ENCODE data around the gene TTC7B. TPM values are rescaled to one million over a fixed set of nuclear protein-coding genes. Genes with fewer than 3 reads are reported as not detected.

The TTC7B gene
- total and polyA plus RNA-seq, 9 donors, result 17.6 to 44.7 (median 38.0) TPM

- Histone ChIP-seq H3K4me3 (ENCODE audit: low read length) (no peak overlapping the region), H3K4me1 (ENCODE audit: control insufficient read depth, insufficient read depth, low read length) (peaks cover 16% of the 10 kb centered on the region), H3K9me3 (replicated peaks; ENCODE audit: control insufficient read depth, low read depth, low read length) (no peaks in the 10 kb centered on the region), H3K36me3 (ENCODE audit: control insufficient read depth, insufficient read depth, low read length) (peaks cover 10% of the 10 kb centered on the region), H3K27ac (ENCODE audit: low read length) (no peak overlapping the region), H3K27me3 (ENCODE audit: control insufficient read depth, insufficient read depth, low read length) (no peaks in the 10 kb centered on the region)
- 72% methylated on average over 5 of the region's 6 CpGs for WGBS (ENCODE audit: insufficient coverage)
- no peak for DNase-seq
Measured at GRCh38 chr14:90562652-90563051, 253.6 kb downstream of the TTC7B start.

DNA sequence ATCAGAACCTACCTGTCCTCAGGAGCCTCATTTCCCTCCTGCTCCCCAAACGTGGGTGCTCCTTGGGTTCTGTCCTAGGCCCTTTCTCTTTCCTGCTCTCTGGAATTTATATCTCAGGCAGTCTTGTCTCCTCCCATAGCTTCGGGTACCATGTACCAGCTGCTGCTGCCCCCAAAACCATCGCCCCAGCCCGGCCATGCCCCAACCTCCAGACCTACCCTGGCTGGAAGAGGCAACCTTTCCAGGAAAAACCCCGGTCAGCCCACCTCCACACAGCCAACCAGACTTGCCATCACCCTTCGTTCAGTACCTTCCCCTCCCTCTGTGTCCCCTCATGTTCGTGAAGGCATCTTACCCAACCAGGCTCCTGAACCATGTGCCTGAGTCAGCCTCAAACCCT is 254.3 kb downstream of the TTC7B start:
- Histone ChIP-seq H3K9me3 (replicated peaks; ENCODE audit: control insufficient read depth, low read depth, low read length) (no peaks in the 10 kb centered on the region), H3K36me3 (ENCODE audit: control insufficient read depth, insufficient read depth, low read length) (peaks cover 13% of the 10 kb centered on the region), H3K27ac (ENCODE audit: low read length) (no peak overlapping the region), H3K4me3 (ENCODE audit: low read length) (no peak overlapping the region), H3K27me3 (ENCODE audit: control insufficient read depth, insufficient read depth, low read length) (no peaks in the 10 kb centered on the region), H3K4me1 (ENCODE audit: control insufficient read depth, insufficient read depth, low read length) (peaks cover 15% of the 10 kb centered on the region)
- DNase-seq, result no peak
- WGBS (ENCODE audit: insufficient coverage), result 84% methylated on average over 7 of the region's 7 CpGs

- no peaks in the 10 kb centered on the region for H3K9me3 ChIP-seq (replicated peaks; ENCODE audit: control insufficient read depth, low read depth, low read length)
- H3K4me1 ChIP-seq (ENCODE audit: control insufficient read depth, insufficient read depth, low read length), result peaks cover 23% of the 10 kb centered on the region
- H3K36me3 ChIP-seq (ENCODE audit: control insufficient read depth, insufficient read depth, low read length), result peaks cover 13% of the 10 kb centered on the region
- H3K4me3 ChIP-seq (ENCODE audit: low read length), result no peak overlapping the region
- DNase-seq, result no peak
- no peak overlapping the region for H3K27ac ChIP-seq (ENCODE audit: low read length)
- WGBS (ENCODE audit: insufficient coverage), result 74% methylated on average over 10 of the region's 10 CpGs
- H3K27me3 ChIP-seq (ENCODE audit: control insufficient read depth, insufficient read depth, low read length), result no peaks in the 10 kb centered on the region
Measured at GRCh38 chr14:90560991-90561390, 255.2 kb downstream of the TTC7B start.

DNA sequence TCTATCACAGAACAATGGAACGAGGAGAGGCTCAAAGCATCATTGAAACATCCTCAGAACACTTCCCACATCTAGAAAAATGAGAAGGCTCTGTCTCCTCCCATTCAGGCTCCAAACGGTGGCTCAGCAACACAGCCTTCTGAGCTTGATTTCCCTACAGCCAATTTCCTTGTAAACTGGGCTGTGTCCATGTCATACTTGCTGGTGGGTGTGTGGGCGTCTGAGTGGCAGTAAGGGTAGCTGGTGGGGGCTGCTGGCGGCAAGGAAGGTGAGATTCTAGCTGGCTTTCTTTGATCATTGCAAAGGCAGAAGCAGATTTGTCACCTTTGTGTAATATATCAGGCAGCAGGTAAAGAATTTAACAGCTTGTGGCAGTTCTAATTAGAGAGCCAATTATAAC is 255.7 kb downstream of the TTC7B start:
- peaks cover 13% of the 10 kb centered on the region for H3K36me3 ChIP-seq (ENCODE audit: control insufficient read depth, insufficient read depth, low read length)
- WGBS (ENCODE audit: insufficient coverage), result 79% methylated on average over 2 of the region's 4 CpGs
- no peak overlapping the region for H3K27ac ChIP-seq (ENCODE audit: low read length)
- no peaks in the 10 kb centered on the region for H3K9me3 ChIP-seq (replicated peaks; ENCODE audit: control insufficient read depth, low read depth, low read length)
- no peaks in the 10 kb centered on the region for H3K27me3 ChIP-seq (ENCODE audit: control insufficient read depth, insufficient read depth, low read length)
- no peak overlapping the region for H3K4me3 ChIP-seq (ENCODE audit: low read length)
- peaks cover 27% of the 10 kb centered on the region for H3K4me1 ChIP-seq (ENCODE audit: control insufficient read depth, insufficient read depth, low read length)
- no peak for DNase-seq

DNA sequence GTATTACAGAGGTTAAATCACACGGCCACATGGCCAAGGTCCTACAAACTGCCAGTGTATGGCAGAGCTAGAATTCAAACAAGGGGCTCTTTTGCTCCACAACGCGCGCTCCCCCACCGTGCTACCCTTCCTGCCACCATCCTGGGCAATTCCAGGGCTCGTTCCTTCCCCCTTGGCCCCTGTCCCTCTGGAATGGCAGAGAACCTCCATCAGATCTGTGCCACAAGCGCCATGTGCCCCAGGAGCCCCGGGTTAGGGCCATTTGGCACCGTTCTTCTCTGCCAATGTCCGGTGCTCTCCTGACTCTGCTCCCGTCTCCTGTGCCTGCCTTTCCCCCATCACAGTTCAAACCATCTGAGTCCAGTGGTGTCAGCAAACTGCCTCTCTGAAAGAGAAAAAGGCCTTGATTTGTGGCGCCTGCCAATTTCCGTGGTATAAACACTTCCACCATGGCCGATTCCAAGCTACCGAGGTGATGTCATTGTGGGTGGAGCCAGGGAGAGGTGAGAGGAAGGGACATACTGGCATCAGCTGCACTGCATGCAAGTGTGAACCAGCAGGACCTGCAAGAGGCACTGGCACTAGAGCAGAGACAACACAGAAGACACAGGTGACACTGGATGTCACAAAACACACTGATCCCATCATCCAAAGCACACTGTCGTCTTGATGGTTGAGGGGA is 256.3 kb downstream of the TTC7B start:
- Histone ChIP-seq H3K4me3 (ENCODE audit: low read length) (no peak overlapping the region), H3K27me3 (ENCODE audit: control insufficient read depth, insufficient read depth, low read length) (peaks cover 2% of the 10 kb centered on the region), H3K36me3 (ENCODE audit: control insufficient read depth, insufficient read depth, low read length) (peaks cover 13% of the 10 kb centered on the region), H3K27ac (ENCODE audit: low read length) (no peak overlapping the region), H3K4me1 (ENCODE audit: control insufficient read depth, insufficient read depth, low read length) (peaks cover 29% of the 10 kb centered on the region), H3K9me3 (replicated peaks; ENCODE audit: control insufficient read depth, low read depth, low read length) (no peaks in the 10 kb centered on the region)
- no peak for DNase-seq
- 88% methylated on average over 13 of the region's 16 CpGs for WGBS (ENCODE audit: insufficient coverage)

- Histone ChIP-seq H3K9me3 (replicated peaks; ENCODE audit: control insufficient read depth, low read depth, low read length) (no peaks in the 10 kb centered on the region), H3K4me3 (ENCODE audit: low read length) (no peak overlapping the region), H3K36me3 (ENCODE audit: control insufficient read depth, insufficient read depth, low read length) (peaks cover 17% of the 10 kb centered on the region), H3K27ac (ENCODE audit: low read length) (no peak overlapping the region), H3K27me3 (ENCODE audit: control insufficient read depth, insufficient read depth, low read length) (peaks cover 2% of the 10 kb centered on the region), H3K4me1 (ENCODE audit: control insufficient read depth, insufficient read depth, low read length) (peaks cover 38% of the 10 kb centered on the region)
- WGBS (ENCODE audit: insufficient coverage), result 92% methylated on average over 10 of the region's 12 CpGs
- DNase-seq, result no peak
Measured at GRCh38 chr14:90558983-90559590, 257.1 kb downstream of the TTC7B start.

DNA sequence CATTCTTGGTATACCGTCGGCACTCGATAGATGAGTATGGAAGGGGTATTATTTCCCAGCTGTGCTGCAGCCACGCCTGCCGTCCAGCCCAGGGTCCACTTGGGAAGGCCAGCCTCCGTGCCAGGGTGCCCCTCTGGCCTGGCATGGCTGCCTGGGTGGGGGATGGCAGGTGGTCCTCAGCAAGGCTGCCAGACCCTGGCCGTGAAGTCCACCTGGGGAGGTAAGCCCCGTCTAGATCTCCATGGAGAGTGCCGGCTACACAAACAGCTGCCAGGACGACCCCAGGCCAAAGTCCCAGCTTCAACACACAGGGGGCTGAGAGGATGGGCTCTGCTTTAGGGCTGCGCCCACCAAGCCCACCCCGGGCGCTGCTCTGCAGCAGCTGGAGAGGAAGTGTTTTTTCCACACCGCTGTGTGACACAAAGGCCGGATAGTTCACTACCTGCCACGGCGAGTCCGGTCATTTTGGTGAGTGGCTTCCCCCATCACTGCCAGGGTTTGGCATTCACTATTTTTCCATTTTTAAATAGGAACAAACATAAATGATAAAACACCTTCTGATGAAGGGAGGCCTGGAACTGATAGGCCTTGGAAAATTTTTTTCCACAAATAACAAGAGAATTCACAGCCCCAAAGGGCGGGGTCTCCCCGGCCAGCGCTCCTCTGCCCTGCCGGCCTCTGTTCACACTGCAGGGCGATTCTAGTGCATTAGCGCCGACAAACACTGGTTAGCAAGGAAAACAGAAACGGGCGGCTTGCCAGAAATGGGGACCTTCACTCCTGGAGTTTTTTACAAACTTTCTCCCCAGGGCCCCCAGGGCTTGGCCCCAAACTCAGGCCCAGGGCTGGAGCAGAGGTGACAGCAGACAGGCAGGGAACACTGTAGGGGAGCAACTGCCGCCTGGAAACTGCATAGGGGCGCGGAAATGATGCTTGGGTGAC is 257.9 kb downstream of the TTC7B start:
- no peak for DNase-seq
- Histone ChIP-seq H3K4me1 (ENCODE audit: control insufficient read depth, insufficient read depth, low read length) (peaks cover 44% of the 10 kb centered on the region), H3K27ac (ENCODE audit: low read length) (no peak overlapping the region), H3K9me3 (replicated peaks; ENCODE audit: control insufficient read depth, low read depth, low read length) (no peaks in the 10 kb centered on the region), H3K4me3 (ENCODE audit: low read length) (no peak overlapping the region), H3K36me3 (ENCODE audit: control insufficient read depth, insufficient read depth, low read length) (peaks cover 17% of the 10 kb centered on the region), H3K27me3 (ENCODE audit: control insufficient read depth, insufficient read depth, low read length) (peaks cover 2% of the 10 kb centered on the region)
- 86% methylated on average over 24 of the region's 30 CpGs for WGBS (ENCODE audit: insufficient coverage)

DNA sequence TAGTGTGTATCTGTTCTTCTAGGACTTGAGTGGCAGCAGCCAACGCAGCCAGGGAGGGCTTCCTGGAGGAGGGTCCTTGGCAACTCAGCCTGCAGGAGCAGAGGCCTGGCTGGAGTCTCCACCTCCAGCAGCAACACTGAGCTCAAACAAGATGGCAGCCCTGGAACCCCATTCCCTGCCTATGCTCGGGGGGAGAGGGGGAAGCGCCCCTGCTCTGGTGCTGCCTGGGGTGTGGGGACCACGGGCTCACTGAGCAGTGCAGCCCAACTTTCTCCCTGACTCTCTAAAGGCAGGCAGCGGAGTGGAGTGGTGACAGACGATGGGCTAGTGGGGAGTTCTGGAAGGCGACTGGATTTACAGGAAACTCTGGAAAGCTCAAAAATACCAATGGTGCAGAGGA is 258.7 kb downstream of the TTC7B start:
- Histone ChIP-seq H3K4me1 (ENCODE audit: control insufficient read depth, insufficient read depth, low read length) (peaks cover 46% of the 10 kb centered on the region), H3K27me3 (ENCODE audit: control insufficient read depth, insufficient read depth, low read length) (peaks cover 2% of the 10 kb centered on the region), H3K27ac (ENCODE audit: low read length) (no peak overlapping the region), H3K9me3 (replicated peaks; ENCODE audit: control insufficient read depth, low read depth, low read length) (no peaks in the 10 kb centered on the region), H3K4me3 (ENCODE audit: low read length) (no peak overlapping the region), H3K36me3 (ENCODE audit: control insufficient read depth, insufficient read depth, low read length) (peaks cover 17% of the 10 kb centered on the region)
- no peak for DNase-seq
- 91% methylated on average over 5 of the region's 7 CpGs for WGBS (ENCODE audit: insufficient coverage)

GRCh38 chr14:90556666-90557450 is 259.4 kb downstream of the TTC7B start:
- H3K9me3 ChIP-seq (replicated peaks; ENCODE audit: control insufficient read depth, low read depth, low read length), result no peaks in the 10 kb centered on the region
- WGBS (ENCODE audit: insufficient coverage), result 97% methylated on average over 6 of the region's 12 CpGs
- peaks cover 52% of the 10 kb centered on the region for H3K4me1 ChIP-seq (ENCODE audit: control insufficient read depth, insufficient read depth, low read length)
- no peak overlapping the region for H3K27ac ChIP-seq (ENCODE audit: low read length)
- no peak for DNase-seq
- peaks cover 19% of the 10 kb centered on the region for H3K36me3 ChIP-seq (ENCODE audit: control insufficient read depth, insufficient read depth, low read length)
- H3K4me3 ChIP-seq (ENCODE audit: low read length), result no peak overlapping the region
- peaks cover 2% of the 10 kb centered on the region for H3K27me3 ChIP-seq (ENCODE audit: control insufficient read depth, insufficient read depth, low read length)
